SK-N-MC (cell line): ENCODE measurements around the gene DCHS2.

Experiments used
- DNase-seq: peaks from one replicate; pipeline ENCODE4 v3.0.0-alpha.2; 2011; ENCODE audit warnings: low read depth, low spot score
- H3K27ac ChIP-seq: fragments of 200-600 bp; sonication (generic); 2 replicates; pipeline ENCODE4 v1.5.1; 2016; ENCODE audit warnings: mixed run types
- H3K36me3 ChIP-seq: fragments of 200-600 bp; sonication (generic); 2 replicates; pipeline ENCODE4 v1.6.1; 2017; ENCODE audit warnings: antibody characterized with exemption, low read length, mixed read lengths; ENCODE audit not compliant: insufficient read depth
- H3K4me3 ChIP-seq: fragments of 200-600 bp; sonication (generic); 2 replicates; pipeline ENCODE4 v1.5.1; 2016
- H3K9ac ChIP-seq: fragments of 200-600 bp; sonication (generic); 2 replicates; pipeline ENCODE4 v1.8.0; 2017; ENCODE audit warnings: mixed run types, mixed read lengths; ENCODE audit not compliant: insufficient read length
- H3K9me3 ChIP-seq: fragments of 200-600 bp; sonication (generic); 2 replicates; pipeline ENCODE4 v1.6.1; 2017; ENCODE audit warnings: low read depth, mild to moderate bottlenecking, antibody characterized with exemption, low read length, moderate library complexity, mixed read lengths
- EZH2 ChIP-seq: fragments of 200-600 bp; sonication (generic); IDR thresholded peaks from one replicate; pipeline ENCODE4 v1.6.1; 2017; ENCODE audit warnings: antibody characterized with exemption
- FOXP2 ChIP-seq: optimal IDR thresholded peaks from 2 replicates; pipeline ENCODE3; 2011; ENCODE audit warnings: mild to moderate bottlenecking, moderate library complexity; ENCODE audit not compliant: insufficient read depth; ENCODE audit errors: extremely low read length, control extremely low read depth
- POLR2AphosphoS5 ChIP-seq: IDR thresholded peaks from 2 replicates; pipeline ENCODE4 v1.6.1; 2012; ENCODE audit warnings: mild to moderate bottlenecking, low read depth, low read length, borderline replicate concordance

DCHS2 gene

DNA sequence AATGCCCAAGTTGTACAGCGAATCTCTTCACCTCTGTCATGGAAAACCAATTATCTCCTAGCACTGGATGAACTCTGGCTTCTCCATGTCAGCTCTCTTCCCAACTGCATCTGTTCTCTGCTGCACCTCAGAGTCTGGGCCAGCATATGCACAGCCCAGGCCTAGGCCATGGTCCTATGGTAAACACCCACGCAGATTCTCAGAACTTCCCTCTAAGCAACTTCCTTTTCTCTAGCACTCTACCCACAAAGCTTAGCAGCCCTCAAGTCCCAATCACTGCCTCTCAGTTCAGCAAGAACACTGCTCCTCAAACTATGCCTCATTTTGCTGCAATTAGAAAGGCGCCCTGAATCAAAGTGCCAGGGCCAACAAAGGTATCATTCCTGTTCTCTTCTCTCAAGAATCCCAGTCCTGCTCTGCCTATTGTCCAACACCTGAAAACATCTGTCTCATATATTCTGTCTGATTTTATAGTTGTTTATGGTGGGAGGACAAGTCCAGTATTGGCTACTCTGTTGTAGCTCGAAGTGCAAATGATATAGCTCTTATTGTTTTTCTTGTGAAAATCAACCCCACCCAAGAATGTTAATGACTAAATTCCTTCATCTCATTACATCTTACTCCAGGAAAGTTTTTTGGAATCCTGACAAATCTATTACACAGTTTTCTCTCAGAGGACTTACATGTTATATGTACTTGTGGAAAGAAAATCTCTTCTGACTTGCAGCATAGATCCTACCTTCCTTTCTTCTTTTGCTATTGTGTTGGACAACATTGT is 85.4 kb downstream of the DCHS2 start:
- H3K27ac ChIP-seq: no peak overlapping the region
- no peak overlapping the region for H3K4me3 ChIP-seq
- TF ChIP-seq POLR2AphosphoS5 (no peak), EZH2 (no peak), FOXP2 (no peak)
- H3K9ac ChIP-seq: no peak overlapping the region
- DNase-seq: no peak
- H3K9me3 ChIP-seq: no peaks in the 10 kb centered on the region
- H3K36me3 ChIP-seq: no peaks in the 10 kb centered on the region

DNA sequence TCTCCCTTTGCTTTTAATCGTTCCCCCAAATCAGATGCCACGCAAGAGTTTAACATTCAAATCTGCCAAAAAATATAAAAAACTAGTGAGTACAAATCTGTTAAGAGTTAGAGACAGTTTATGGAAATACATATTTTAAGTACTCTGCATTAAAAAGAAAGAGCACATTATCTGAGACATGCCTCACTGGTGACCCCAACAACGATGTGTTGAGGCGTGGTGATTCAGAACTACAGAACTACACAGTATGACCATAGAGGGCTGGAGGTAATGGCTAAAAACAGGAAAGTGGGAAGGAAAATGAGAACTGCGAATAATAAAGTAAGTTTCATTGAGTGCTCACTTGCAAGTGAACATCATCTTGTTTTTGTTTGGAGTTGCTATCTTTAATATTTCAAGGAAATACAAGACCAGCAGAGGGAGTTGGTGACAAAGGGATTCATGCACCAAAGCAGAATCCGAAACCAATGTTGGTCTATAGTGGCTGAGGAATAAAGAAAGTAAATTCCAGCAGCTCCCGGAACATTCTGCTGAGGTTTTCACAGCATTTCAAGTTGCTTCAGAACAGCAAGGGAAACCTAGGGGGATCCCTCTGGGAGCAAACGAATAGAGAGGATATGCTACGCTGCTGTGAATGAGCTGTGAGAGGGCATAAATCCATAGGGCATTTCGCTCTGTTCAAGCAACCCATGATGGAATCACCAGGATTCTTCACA is 92.2 kb downstream of the DCHS2 start:
- Histone ChIP-seq H3K27ac (no peak overlapping the region), H3K36me3 (no peaks in the 10 kb centered on the region), H3K9ac (no peak overlapping the region), H3K9me3 (no peaks in the 10 kb centered on the region), H3K4me3 (no peak overlapping the region)
- DNase-seq: no peak
- TF ChIP-seq POLR2AphosphoS5 (no peak), EZH2 (no peak), FOXP2 (no peak)

DNA sequence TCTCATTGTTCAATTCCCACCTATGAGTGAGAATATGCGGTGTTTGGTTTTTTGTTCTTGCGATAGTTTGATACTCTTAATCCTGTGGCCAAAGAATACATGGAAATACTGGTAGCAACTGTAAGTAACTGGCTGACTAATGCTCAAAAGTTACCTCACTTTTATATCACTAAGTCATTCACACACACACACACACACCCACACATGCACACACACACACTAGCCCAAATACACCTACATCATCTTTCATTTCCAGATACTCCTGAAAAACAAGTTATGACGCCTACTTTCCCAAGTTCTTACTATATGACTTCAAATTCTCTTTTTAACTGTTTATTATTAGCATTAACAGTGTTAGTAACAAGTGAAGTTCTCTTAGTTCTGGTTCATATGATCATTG is 101.3 kb downstream of the DCHS2 start:
- Histone ChIP-seq H3K4me3 (no peak overlapping the region), H3K9me3 (no peaks in the 10 kb centered on the region), H3K9ac (no peak overlapping the region), H3K27ac (no peak overlapping the region), H3K36me3 (no peaks in the 10 kb centered on the region)
- DNase-seq: no peak
- TF ChIP-seq POLR2AphosphoS5 (no peak), FOXP2 (no peak), EZH2 (no peak)

DNA sequence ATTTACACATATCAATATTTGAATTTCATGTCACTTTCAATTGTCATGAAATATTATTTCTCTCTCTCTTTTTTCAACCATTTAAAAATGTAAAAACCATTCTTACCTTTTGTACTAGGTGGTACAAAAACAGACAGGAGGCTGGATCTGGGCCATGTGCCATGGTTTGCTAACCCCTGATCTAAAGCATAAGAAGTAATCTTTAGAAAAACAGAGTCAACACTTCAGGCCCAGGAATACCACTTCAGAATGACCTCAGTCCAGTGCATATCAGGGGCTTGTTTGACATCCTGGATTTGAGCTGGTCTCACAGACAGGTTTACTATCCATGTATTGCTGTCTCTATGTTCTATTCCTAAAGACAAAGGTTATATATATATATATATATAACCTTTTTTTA is 102.5 kb downstream of the DCHS2 start:
- no peak overlapping the region for H3K4me3 ChIP-seq
- no peaks in the 10 kb centered on the region for H3K36me3 ChIP-seq
- no peaks in the 10 kb centered on the region for H3K9me3 ChIP-seq
- DNase-seq: no peak
- no peak overlapping the region for H3K9ac ChIP-seq
- no peak for TF ChIP-seq POLR2AphosphoS5
- no peak for TF ChIP-seq EZH2
- TF ChIP-seq FOXP2: no peak
- H3K27ac ChIP-seq: no peak overlapping the region

DNA sequence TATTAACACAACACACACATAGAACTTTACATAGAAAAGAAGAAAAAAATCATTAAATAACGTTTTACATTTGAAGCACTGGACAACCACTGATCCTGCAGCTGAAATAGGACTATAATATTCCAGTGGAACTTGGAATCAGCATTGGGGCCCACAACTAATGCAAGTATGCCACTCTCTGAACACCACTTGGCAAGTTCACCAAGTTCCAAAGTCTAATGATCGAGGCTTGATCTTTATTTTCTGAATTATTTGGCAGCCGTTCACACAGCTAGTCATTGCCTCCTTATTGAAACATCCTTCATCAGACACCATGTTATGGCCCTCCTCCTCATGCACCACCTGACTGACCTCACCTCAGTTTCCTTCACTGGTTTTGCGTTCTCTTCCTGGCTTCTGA is 107.6 kb downstream of the DCHS2 start:
- Histone ChIP-seq H3K4me3 (no peak overlapping the region), H3K9ac (no peak overlapping the region), H3K27ac (no peak overlapping the region), H3K9me3 (no peaks in the 10 kb centered on the region; the same call in 1 of the 2 replicates), H3K36me3 (no peaks in the 10 kb centered on the region)
- no peak for DNase-seq
- no peak for TF ChIP-seq EZH2
- no peak for TF ChIP-seq POLR2AphosphoS5
- TF ChIP-seq FOXP2: no peak

DNA sequence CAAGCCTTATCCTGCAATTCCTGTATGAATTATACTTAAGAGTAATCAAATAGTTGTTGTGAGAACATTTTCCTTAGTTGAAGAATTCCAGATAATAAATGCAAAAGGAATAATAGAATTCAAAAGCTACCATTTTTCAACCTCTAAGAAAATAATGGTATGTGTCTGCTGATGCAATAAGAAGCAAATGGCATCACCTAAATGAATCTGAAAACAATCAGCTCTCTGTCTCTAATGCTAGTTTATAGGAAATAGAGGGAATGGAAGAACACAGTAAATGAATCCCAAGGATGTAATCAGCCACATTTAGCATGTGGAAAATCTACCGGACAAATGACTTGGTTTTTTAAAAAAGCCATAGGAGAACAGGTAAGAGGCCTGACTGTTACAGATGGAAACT is 115.1 kb downstream of the DCHS2 start:
- no peak for DNase-seq
- Histone ChIP-seq H3K27ac (no peak overlapping the region), H3K36me3 (no peaks in the 10 kb centered on the region), H3K9ac (no peak overlapping the region), H3K4me3 (no peak overlapping the region), H3K9me3 (no peaks in the 10 kb centered on the region)
- no peak for TF ChIP-seq EZH2
- TF ChIP-seq POLR2AphosphoS5: no peak
- TF ChIP-seq FOXP2: no peak

DNA sequence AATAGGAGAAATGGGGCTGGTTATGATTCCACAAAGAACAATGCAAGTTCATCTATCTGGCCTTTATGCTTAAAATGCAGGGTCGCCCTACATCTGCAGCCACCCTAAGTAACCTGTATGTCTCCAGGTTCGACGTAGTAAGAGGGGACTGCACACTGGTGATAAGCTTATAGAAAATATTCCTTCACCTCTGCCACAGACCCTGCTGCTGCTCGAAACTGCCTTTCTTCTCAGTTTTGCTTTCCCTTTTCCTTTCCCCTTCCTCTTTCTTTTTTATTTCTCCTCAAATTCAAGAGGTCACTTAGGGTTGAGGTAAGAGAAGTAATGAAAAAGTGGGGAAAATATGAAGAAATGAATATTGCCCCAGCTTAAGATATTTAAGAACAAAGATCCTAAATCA is 123.5 kb downstream of the DCHS2 start:
- H3K27ac ChIP-seq: no peak overlapping the region
- no peak for TF ChIP-seq EZH2
- no peak for TF ChIP-seq POLR2AphosphoS5
- no peak for TF ChIP-seq FOXP2
- H3K36me3 ChIP-seq: no peaks in the 10 kb centered on the region

DNA sequence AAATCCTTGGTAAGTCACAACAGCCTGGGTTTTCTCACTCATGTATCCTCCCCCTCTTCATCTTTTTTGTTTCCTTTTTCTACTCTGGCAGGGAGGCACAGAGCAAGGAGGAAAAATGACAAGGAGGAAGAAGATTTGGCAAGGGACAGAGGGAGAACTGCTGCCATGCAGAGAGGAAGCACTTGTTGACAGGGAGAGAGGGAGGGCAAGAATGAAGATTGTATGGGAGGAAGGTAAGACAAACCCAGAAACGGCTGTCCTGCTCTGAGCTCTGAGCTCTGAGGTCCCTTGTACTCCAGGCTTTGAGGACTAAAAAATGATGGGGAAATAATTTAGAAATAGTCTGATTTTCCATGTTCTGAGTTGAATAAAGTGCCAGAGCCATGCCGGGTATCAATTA is 123.9 kb downstream of the DCHS2 start:
- TF ChIP-seq EZH2: no peak
- no peak overlapping the region for H3K4me3 ChIP-seq
- no peak overlapping the region for H3K9ac ChIP-seq
- no peaks in the 10 kb centered on the region for H3K36me3 ChIP-seq
- no peak overlapping the region for H3K27ac ChIP-seq
- no peaks in the 10 kb centered on the region for H3K9me3 ChIP-seq
- no peak for DNase-seq

More for the DNA sequence above, 123.5 kb downstream of the DCHS2 start:
- no peaks in the 10 kb centered on the region for H3K9me3 ChIP-seq
- no peak overlapping the region for H3K9ac ChIP-seq
- DNase-seq: no peak
- no peak overlapping the region for H3K4me3 ChIP-seq

DNA sequence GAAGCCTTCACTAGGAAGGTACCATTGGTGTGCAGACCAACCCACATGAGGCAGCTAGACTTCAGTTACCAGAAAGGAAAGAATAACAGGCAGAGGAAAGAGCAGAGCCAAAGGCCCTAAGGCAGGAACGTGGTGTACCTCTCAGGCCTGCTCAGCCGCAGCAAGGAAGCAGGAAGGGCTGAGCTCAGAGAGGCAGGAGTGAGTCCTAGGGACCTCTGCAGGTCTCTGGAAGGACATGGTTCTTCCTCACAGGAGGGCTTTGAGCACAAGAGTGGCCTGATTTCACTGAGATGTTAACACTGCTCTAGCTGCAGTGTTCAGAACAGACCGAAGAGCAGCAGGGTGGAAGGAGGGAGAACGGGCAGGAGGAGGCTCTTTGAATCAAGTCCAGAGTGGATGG is 124.6 kb downstream of the DCHS2 start:
- no peak for DNase-seq
- Histone ChIP-seq H3K9me3 (no peaks in the 10 kb centered on the region), H3K4me3 (no peak overlapping the region), H3K36me3 (no peaks in the 10 kb centered on the region), H3K27ac (no peak overlapping the region), H3K9ac (no peak overlapping the region)
- TF ChIP-seq FOXP2 (no peak), POLR2AphosphoS5 (no peak), EZH2 (no peak)
